AG20443 (cell line): ENCODE measurements around the gene MOB3A.
A peak's percentile ranks its signal among the peaks of the same experiment; 100 is the strongest.

Experiments
- DNase-seq: peaks from one replicate; pipeline ENCODE4 v3.0.0; 2012; ENCODE audit warnings: low spot score, mixed read lengths

The MOB3A gene

GRCh38 chr19:2123682-2124387, 27.7 kb upstream of the MOB3A start:
- DNase-seq = peak; percentile 43

- DNase-seq = no peak
Measured at GRCh38 chr19:2122982-2123381, 26.9 kb upstream of the MOB3A start.

- no peak for DNase-seq
Measured at GRCh38 chr19:2122251-2122650, 26.1 kb upstream of the MOB3A start.

- no peak for DNase-seq
Measured at GRCh38 chr19:2121416-2122051, 25.4 kb upstream of the MOB3A start.

GRCh38 chr19:2120821-2121220, 24.7 kb upstream of the MOB3A start:
- DNase-seq = no peak

- no peak for DNase-seq
Measured at GRCh38 chr19:2119921-2120785, 24.0 kb upstream of the MOB3A start.

- DNase-seq = no peak
Measured at GRCh38 chr19:2118438-2118837, 22.3 kb upstream of the MOB3A start.

- no peak for DNase-seq
Measured at GRCh38 chr19:2117215-2117960, 21.3 kb upstream of the MOB3A start.

- no peak for DNase-seq
Measured at GRCh38 chr19:2116507-2116906, 20.4 kb upstream of the MOB3A start.

GRCh38 chr19:2115911-2116426, 19.8 kb upstream of the MOB3A start:
- no peak for DNase-seq

- DNase-seq = no peak
Measured at GRCh38 chr19:2115324-2115723, 19.2 kb upstream of the MOB3A start.

- no peak for DNase-seq
Measured at GRCh38 chr19:2114821-2115220, 18.7 kb upstream of the MOB3A start.

- DNase-seq = no peak
Measured at GRCh38 chr19:2114218-2114617, 18.1 kb upstream of the MOB3A start.

- DNase-seq = no peak
Measured at GRCh38 chr19:2113439-2114211, 17.5 kb upstream of the MOB3A start.

- no peak for DNase-seq
Measured at GRCh38 chr19:2112516-2113320, 16.6 kb upstream of the MOB3A start.

- DNase-seq = no peak
Measured at GRCh38 chr19:2111886-2112285, 15.8 kb upstream of the MOB3A start.

GRCh38 chr19:2111425-2111824, 15.3 kb upstream of the MOB3A start:
- DNase-seq = no peak

- DNase-seq = no peak
Measured at GRCh38 chr19:2110822-2111221, 14.7 kb upstream of the MOB3A start.

- DNase-seq = no peak
Measured at GRCh38 chr19:2109046-2109864, 13.1 kb upstream of the MOB3A start.
